H1 (cell line): Measurements from ENCODE around the gene USP12. TPM values are rescaled to one million over a fixed set of nuclear protein-coding genes. Genes with fewer than 3 reads are reported as not detected.

Experiments
- CTCF ChIA-PET: fragments of 300-600 bp; sonication (Branson Sonifier 250); formaldehyde crosslinking; loops from one replicate; lab custom pipeline; 2021; ENCODE audit not compliant: partially characterized antibody; lab: Charles Lee
- POLR2A ChIA-PET: fragments of 300-600 bp; sonication (Branson Sonifier 250); formaldehyde crosslinking; loops from one replicate; lab custom pipeline; 2021; ENCODE audit warnings: inconsistent platforms; ENCODE audit not compliant: partially characterized antibody; lab: Charles Lee
- DNase-seq, 2 experiments: peaks; one replicate each; pipeline versions ENCODE4 v3.0.0 to v3.0.0-alpha.2; 2010 to 2022; ENCODE audit warnings: low spot score in 2 of 2, low read depth in 1 of 2, mixed read lengths in 1 of 2
- FAIRE-seq: peaks from 2 replicates; lab custom pipeline; 2011; peaks lifted over from hg19 to GRCh38; lab: Jason Lieb, UNC
- H2AFZ ChIP-seq: 2 replicates; pipeline ENCODE4 v1.8.1; 2012; ENCODE audit warnings: low read length, inconsistent platforms
- H2AK5ac ChIP-seq: 2 replicates; pipeline ENCODE4 v1.6.1; 2013; ENCODE audit warnings: low read depth, low read length
- H2BK120ac ChIP-seq: replicated peaks from 2 replicates; pipeline ENCODE3; 2013; ENCODE audit warnings: low read depth, low read length, inconsistent platforms
- H2BK12ac ChIP-seq: 2 replicates; pipeline ENCODE4 v1.6.1; 2013; ENCODE audit warnings: low read depth, low read length
- H2BK15ac ChIP-seq: 2 replicates; pipeline ENCODE4 v1.6.1; 2013; ENCODE audit warnings: low read length
- H2BK20ac ChIP-seq: 2 replicates; pipeline ENCODE4 v1.6.1; 2013; ENCODE audit warnings: low read length
- H2BK5ac ChIP-seq: 2 replicates; pipeline ENCODE4 v1.6.1; 2013; ENCODE audit warnings: low read depth, low read length
- H3K14ac ChIP-seq: 2 replicates; pipeline ENCODE4 v1.6.1; 2013; ENCODE audit warnings: inconsistent platforms; ENCODE audit not compliant: insufficient read length
- H3K18ac ChIP-seq: 2 replicates; pipeline ENCODE4 v1.6.1; 2013; ENCODE audit warnings: low read length; ENCODE audit errors: extremely low read depth
- H3K23ac ChIP-seq: 2 replicates; pipeline ENCODE4 v1.6.1; 2013; ENCODE audit warnings: inconsistent platforms; ENCODE audit not compliant: insufficient read length
- H3K23me2 ChIP-seq: 2 replicates; pipeline ENCODE4 v1.6.1; 2013; ENCODE audit warnings: low read depth, low read length
- H3K27ac ChIP-seq: 2 replicates; pipeline ENCODE4 v1.6.1; 2011; ENCODE audit warnings: low read depth, low read length, inconsistent platforms
- H3K27me3 ChIP-seq, 4 experiments: replicated peaks in 1 of 4; 1 replicate in 1 of 4; 2 replicates in 3 of 4; pipeline versions ENCODE4 v1.6.1 to v1.8.1; 2011 to 2013; ENCODE audit warnings: low read length in 3 of 4, mild to moderate bottlenecking in 3 of 4, inconsistent platforms in 2 of 4, mixed read lengths in 2 of 4, moderate library complexity in 1 of 4; ENCODE audit not compliant: control insufficient read depth in 3 of 4, insufficient read depth in 3 of 4; ENCODE audit errors: extremely low read depth in 1 of 4
- H3K36me3 ChIP-seq, 4 experiments: 2 replicates each; pipeline versions ENCODE4 v1.6.1 to v1.8.1; 2011 to 2013; ENCODE audit warnings: mild to moderate bottlenecking in 4 of 4, low read length in 3 of 4, moderate library complexity in 2 of 4, control low read depth in 1 of 4, inconsistent platforms in 1 of 4; ENCODE audit not compliant: insufficient read depth in 4 of 4, control insufficient read depth in 2 of 4
- H3K4ac ChIP-seq: replicated peaks from 2 replicates; pipeline ENCODE3; 2013; ENCODE audit warnings: low read length, low read depth, mixed read lengths, inconsistent platforms; ENCODE audit not compliant: insufficient read length
- H3K4me1 ChIP-seq, 4 experiments: replicated peaks in 1 of 4; 1 replicate in 1 of 4; 2 replicates in 3 of 4; pipeline versions ENCODE4 v1.6.1 to v1.8.1; 2011 to 2013; ENCODE audit warnings: low read length in 3 of 4, inconsistent platforms in 2 of 4, mixed read lengths in 1 of 4; ENCODE audit not compliant: insufficient read depth in 4 of 4, control insufficient read depth in 3 of 4
- H3K4me2 ChIP-seq, 2 experiments: 2 replicates each; pipeline versions ENCODE4 v1.6.1 to v1.8.1; 2011 to 2013; ENCODE audit warnings: low read depth in 2 of 2, low read length in 2 of 2, control low read depth in 1 of 2, inconsistent platforms in 1 of 2, mild to moderate bottlenecking in 1 of 2; ENCODE audit not compliant: insufficient read depth in 1 of 2
- H3K4me3 ChIP-seq, 4 experiments: fragments of 200-600, 300-600 bp in 1 of 4; sonication (generic), shearing (Covaris generic), sonication (Bioruptor Twin) in 1 of 4; 2 replicates each; pipeline versions ENCODE4 v1.5.1 to v1.8.1; 2011 to 2016; ENCODE audit warnings: low read length in 4 of 4, low read depth in 3 of 4, control low read depth in 2 of 4, inconsistent platforms in 2 of 4, mild to moderate bottlenecking in 2 of 4, mixed read lengths in 1 of 4, moderate library complexity in 1 of 4; ENCODE audit not compliant: insufficient read depth in 2 of 4; ENCODE audit errors: extremely low read depth in 1 of 4
- H3K56ac ChIP-seq: replicated peaks from 2 replicates; pipeline ENCODE3; 2013; ENCODE audit warnings: low read depth, mild to moderate bottlenecking, mixed read lengths, low read length, inconsistent platforms; ENCODE audit not compliant: insufficient read length
- H3K79me1 ChIP-seq: 2 replicates; pipeline ENCODE4 v1.6.1; 2013; ENCODE audit warnings: low read depth, low read length, control low read depth
- H3K79me2 ChIP-seq, 2 experiments: 2 replicates each; pipeline versions ENCODE4 v1.6.1 to v1.8.1; 2012 to 2013; ENCODE audit warnings: low read length in 2 of 2, mild to moderate bottlenecking in 2 of 2, inconsistent platforms in 1 of 2; ENCODE audit not compliant: insufficient read depth in 2 of 2, control insufficient read depth in 1 of 2
- H3K9ac ChIP-seq, 4 experiments: replicated peaks in 1 of 4; 1 replicate in 1 of 4; 2 replicates in 3 of 4; pipeline versions ENCODE4 v1.6.1 to v1.8.1; 2011 to 2013; ENCODE audit warnings: low read depth in 3 of 4, low read length in 3 of 4, control low read depth in 2 of 4, mild to moderate bottlenecking in 2 of 4, moderate library complexity in 2 of 4, inconsistent platforms in 1 of 4; ENCODE audit errors: extremely low read depth in 1 of 4
- H3K9me3 ChIP-seq, 2 experiments: 2 replicates each; pipeline versions ENCODE4 v1.6.1 to v1.8.1; 2012 to 2013; ENCODE audit warnings: mild to moderate bottlenecking in 2 of 2, moderate library complexity in 2 of 2, control low read depth in 1 of 2, inconsistent platforms in 1 of 2, low read depth in 1 of 2, low read length in 1 of 2, mixed read lengths in 1 of 2; ENCODE audit not compliant: insufficient read depth in 2 of 2
- H4K20me1 ChIP-seq, 2 experiments: replicated peaks in 1 of 2; 2 replicates each; pipeline versions ENCODE3 to v1.8.1; 2011 to 2013; ENCODE audit warnings: inconsistent platforms in 2 of 2, low read length in 2 of 2, mild to moderate bottlenecking in 1 of 2; ENCODE audit not compliant: insufficient read depth in 2 of 2, control insufficient read depth in 1 of 2
- H4K5ac ChIP-seq: 2 replicates; pipeline ENCODE4 v1.6.1; 2013; ENCODE audit warnings: low read length, low read depth, mixed read lengths, inconsistent platforms; ENCODE audit not compliant: insufficient read length
- H4K8ac ChIP-seq: 2 replicates; pipeline ENCODE4 v1.8.0; 2013; ENCODE audit warnings: mild to moderate bottlenecking, moderate library complexity, low read length, inconsistent platforms; ENCODE audit not compliant: insufficient read depth; ENCODE audit errors: extremely low read depth
- H4K91ac ChIP-seq: replicated peaks from 2 replicates; pipeline ENCODE3; 2013; ENCODE audit warnings: low read length, mixed read lengths, inconsistent platforms; ENCODE audit not compliant: insufficient read length
- CHD2 ChIP-seq: IDR thresholded peaks from 2 replicates; pipeline ENCODE4 v1.6.1; 2012; ENCODE audit warnings: low read length, improper control_type of control experiment
- FOSL1 ChIP-seq: IDR thresholded peaks from 2 replicates; pipeline ENCODE4 v1.6.1; 2011; ENCODE audit warnings: mild to moderate bottlenecking, low read depth, low read length, moderate library complexity; ENCODE audit not compliant: insufficient read depth
- POLR2A ChIP-seq, 2 experiments: IDR thresholded peaks; 1 replicate in 1 of 2; 2 replicates in 1 of 2; pipeline ENCODE4 v1.6.1; 2011; ENCODE audit warnings: low read depth in 2 of 2, low read length in 2 of 2, mild to moderate bottlenecking in 2 of 2; ENCODE audit errors: control extremely low read depth in 1 of 2
- TAF1 ChIP-seq: IDR thresholded peaks from 2 replicates; pipeline ENCODE4 v1.6.1; 2011; ENCODE audit warnings: mild to moderate bottlenecking, low read depth, low read length
- TBP ChIP-seq: IDR thresholded peaks from 2 replicates; pipeline ENCODE4 v1.6.1; 2011; ENCODE audit warnings: low read depth, low read length, improper control_type of control experiment
- YY1 ChIP-seq: IDR thresholded peaks from 2 replicates; pipeline ENCODE4 v1.6.1; 2011; ENCODE audit warnings: low read depth, mild to moderate bottlenecking, low read length
- WGBS, 2 experiments: shearing (Covaris generic) in 1 of 2; methylation state at CpG; one replicate each; pipeline versions ENCODE4 v1.1.6 to v1.1.7; 2013 to 2015; ENCODE audit warnings: low lambda C conversion rate in 2 of 2, mixed read lengths in 2 of 2, inconsistent platforms in 1 of 2, low coverage in 1 of 2, missing lambda C conversion rate in 1 of 2; ENCODE audit not compliant: insufficient replicate concordance in 2 of 2, insufficient coverage in 1 of 2, insufficient read length in 1 of 2; ENCODE audit errors: extremely low coverage in 1 of 2, missing lambda C conversion rate in 1 of 2; 5-methylcytosine and 5-hydroxymethylcytosine counted together
- polyA plus RNA-seq, 7 experiments: library from polyadenylated mRNA; depleted of rRNA in 3 of 7; stranded (reverse) in 5 of 7; unstranded in 2 of 7; fragments of >200 nt in 5 of 7; fragments of 200-250 nt in 2 of 7; gene quantifications; 1 replicate in 5 of 7; 2 replicates in 1 of 7; 4 replicates in 1 of 7; pipeline versions ENCODE4 v1.2.1 to v1.2.3, GENCODE V29; 2011 to 2013; ENCODE audit warnings: missing spikeins in 2 of 7, mixed read lengths in 2 of 7
- total RNA-seq: library from RNA; stranded (reverse); fragmentation: NEBNext Ultra II Directional; extraction: Animal tissue kit (Norgen Biotek cat#: 25700); gene quantifications from 2 replicates; pipeline ENCODE4 v1.2.1, GENCODE V29; 2021

Gene USP12
- total and polyA plus RNA-seq, 2 of the 8 experiments (the other 6 are each of a cell fraction or from before 2014, with no cell fraction given), result 4.0 to 30.0 TPM

DNA sequence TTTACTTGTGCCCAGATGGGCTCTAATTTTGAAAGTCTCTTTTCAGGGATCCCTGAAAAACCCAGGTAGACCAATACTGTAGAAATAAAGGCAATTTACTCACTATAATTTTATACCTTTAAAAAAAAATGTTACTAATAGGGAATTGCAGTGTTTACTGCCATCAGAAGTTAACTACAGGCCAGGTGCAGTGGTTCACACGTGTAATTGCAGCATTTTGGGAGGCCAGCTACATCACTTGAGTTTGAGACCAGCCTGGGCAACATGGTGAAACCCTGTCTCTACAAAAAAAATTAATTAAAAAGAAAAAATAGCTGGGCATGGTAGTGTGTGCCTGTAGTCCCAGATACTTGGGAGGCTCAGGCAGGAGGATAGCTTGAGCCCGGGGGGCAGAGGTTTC, 10.2 kb downstream of the USP12 start:
- no peak overlapping the region for H3K56ac ChIP-seq
- POLR2A ChIA-PET, result interaction anchor here (1.8 kb wide), 1 partner anchor 90 kb away, joined by 4 read pairs; the partner anchor contains the start of gene RPL21
- H4K20me1 ChIP-seq, result peaks cover 0 to 6% of the 10 kb centered on the region in 2 experiments
- H2BK20ac ChIP-seq, result no peak overlapping the region
- H3K4me2 ChIP-seq, result no peak overlapping the region
- TF ChIP-seq TAF1, result no peak
- no peak for TF ChIP-seq TBP
- no peak for TF ChIP-seq POLR2A (IDR thresholded peaks at IDR 0.05; ENCODE audit: control extremely low read depth in 1 of 2, low read depth in 2 of 2, low read length in 2 of 2)
- no peak for TF ChIP-seq FOSL1
- TF ChIP-seq CHD2, result no peak
- TF ChIP-seq YY1, result no peak
- H3K79me2 ChIP-seq, result peaks cover 14 to 100% of the 10 kb centered on the region in 2 experiments
- no peaks in the 10 kb centered on the region for H3K23me2 ChIP-seq
- H3K27ac ChIP-seq, result no peak overlapping the region
- H4K91ac ChIP-seq, result no peak overlapping the region
- H3K9ac ChIP-seq, result no peak overlapping the region
- no peak overlapping the region for H2AFZ ChIP-seq
- no peak for FAIRE-seq
- no peak overlapping the region for H3K23ac ChIP-seq
- WGBS, 2 experiments, result 59% methylated on average over 2 of the region's 2 CpGs; no CpG with 5 or more reads in 1 of the 2 experiments
- H2AK5ac ChIP-seq, result no peak overlapping the region
- no peak overlapping the region for H4K5ac ChIP-seq
- H3K36me3 ChIP-seq, result peaks cover 0 to 2% (median 0%) of the 10 kb centered on the region in 4 experiments; a peak in 1 of 8 replicates
- no peak overlapping the region for H3K4me3 ChIP-seq
- DNase-seq, result no peak
- no peak overlapping the region for H3K14ac ChIP-seq
- no peak overlapping the region for H3K4ac ChIP-seq
- no peak overlapping the region for H2BK120ac ChIP-seq
- H2BK15ac ChIP-seq, result no peak overlapping the region
- no peak overlapping the region for H3K18ac ChIP-seq
- H3K4me1 ChIP-seq, result peaks cover 0 to 24% (median 9%) of the 10 kb centered on the region in 4 experiments; a peak in 5 of 7 replicates
- H3K9me3 ChIP-seq, result peaks cover 0 to 2% of the 10 kb centered on the region in 2 experiments; a peak in 1 of 4 replicates
- no peak overlapping the region for H2BK12ac ChIP-seq
- H3K27me3 ChIP-seq, result no peaks in the 10 kb centered on the region
- CTCF ChIA-PET, result interaction anchor here (0.7 to 1.2 kb wide), 5 partner anchors 11 to 176 kb away, joined by 3 to 4 read pairs (median 4); partner anchors contain the start of gene RASL11A
- H4K8ac ChIP-seq, result no peak overlapping the region
- 0 out of 2 replicates have a peak, but pooled peaks cover 4% of the 10 kb centered on the region for H3K79me1 ChIP-seq
- no peak overlapping the region for H2BK5ac ChIP-seq
